Loucy (cell line): ENCODE data around the gene MTMR4.

Experiments
- H2AFZ ChIP-seq: fragments of 200-600 bp; sonication (generic); 2 replicates; pipeline ENCODE4 v1.6.0; 2016; ENCODE audit warnings: antibody characterized with exemption, mild to moderate bottlenecking, low read length, moderate library complexity
- H3F3A ChIP-seq: fragments of 200-600 bp; 2 replicates; pipeline ENCODE4 v1.6.0; 2016; ENCODE audit warnings: antibody characterized with exemption, low read depth, mild to moderate bottlenecking
- H3K27me3 ChIP-seq: fragments of 200-600 bp; sonication (generic); 2 replicates; pipeline ENCODE4 v1.6.1; 2014; ENCODE audit warnings: low read length, mild to moderate bottlenecking; ENCODE audit not compliant: insufficient read depth, poor library complexity, severe bottlenecking
- H3K36me3 ChIP-seq: fragments of 200-600 bp; sonication (generic); 2 replicates; pipeline ENCODE4 v1.6.1; 2016; ENCODE audit warnings: low read length; ENCODE audit not compliant: insufficient read depth
- H3K4me1 ChIP-seq: fragments of 200-600 bp; sonication (generic); 2 replicates; pipeline ENCODE4 v1.5.1; 2014; ENCODE audit warnings: low read length, mild to moderate bottlenecking; ENCODE audit not compliant: insufficient read depth, poor library complexity, severe bottlenecking
- H3K4me2 ChIP-seq: fragments of 200-600 bp; sonication (generic); 2 replicates; pipeline ENCODE4 v1.6.0; 2014; ENCODE audit warnings: antibody characterized with exemption, low read length, low read depth, mild to moderate bottlenecking; ENCODE audit not compliant: poor library complexity, severe bottlenecking
- H3K4me3 ChIP-seq: fragments of 200-600 bp; sonication (generic); 2 replicates; pipeline ENCODE4 v1.5.1; 2014; ENCODE audit warnings: low read length, mild to moderate bottlenecking, mixed read lengths; ENCODE audit not compliant: poor library complexity, severe bottlenecking
- H3K79me2 ChIP-seq: fragments of 200-600 bp; sonication (generic); 2 replicates; pipeline ENCODE4 v1.6.1; 2014; ENCODE audit warnings: low read length; ENCODE audit not compliant: insufficient read depth
- H3K9ac ChIP-seq: fragments of 200-600 bp; sonication (generic); 2 replicates; pipeline ENCODE4 v1.6.0; 2014; ENCODE audit warnings: mild to moderate bottlenecking, low read depth, low read length, moderate library complexity; ENCODE audit not compliant: poor library complexity, severe bottlenecking
- H3K9me2 ChIP-seq: fragments of 200-600 bp; sonication (generic); replicated peaks from 2 replicates; pipeline ENCODE4 v1.6.1; 2016; ENCODE audit warnings: low read depth, low read length, mixed read lengths
- H3K9me3 ChIP-seq: fragments of 200-600 bp; sonication (generic); 2 replicates; pipeline ENCODE4 v1.6.1; 2014; ENCODE audit warnings: mild to moderate bottlenecking, antibody characterized with exemption, low read length, low read depth; ENCODE audit not compliant: insufficient read depth
- H4K20me1 ChIP-seq: fragments of 200-600 bp; sonication (generic); 2 replicates; pipeline ENCODE4 v1.6.0; 2014; ENCODE audit warnings: antibody characterized with exemption, low read length, mild to moderate bottlenecking; ENCODE audit not compliant: insufficient read depth, poor library complexity, severe bottlenecking
- EZH2phosphoT487 ChIP-seq: fragments of 200-600 bp; IDR thresholded peaks from 2 replicates; pipeline ENCODE4 v1.6.1; 2018; ENCODE audit warnings: antibody characterized with exemption, mild to moderate bottlenecking, moderate library complexity, borderline replicate concordance
- TF ChIP-seq, protein P1 (sequence below): fragments of 200-600 bp; sonication (generic); conservative IDR thresholded peaks from 2 replicates; pipeline ENCODE4 v1.5.1; 2014; ENCODE audit warnings: mild to moderate bottlenecking, antibody characterized with exemption, low read length

Gene MTMR4

DNA sequence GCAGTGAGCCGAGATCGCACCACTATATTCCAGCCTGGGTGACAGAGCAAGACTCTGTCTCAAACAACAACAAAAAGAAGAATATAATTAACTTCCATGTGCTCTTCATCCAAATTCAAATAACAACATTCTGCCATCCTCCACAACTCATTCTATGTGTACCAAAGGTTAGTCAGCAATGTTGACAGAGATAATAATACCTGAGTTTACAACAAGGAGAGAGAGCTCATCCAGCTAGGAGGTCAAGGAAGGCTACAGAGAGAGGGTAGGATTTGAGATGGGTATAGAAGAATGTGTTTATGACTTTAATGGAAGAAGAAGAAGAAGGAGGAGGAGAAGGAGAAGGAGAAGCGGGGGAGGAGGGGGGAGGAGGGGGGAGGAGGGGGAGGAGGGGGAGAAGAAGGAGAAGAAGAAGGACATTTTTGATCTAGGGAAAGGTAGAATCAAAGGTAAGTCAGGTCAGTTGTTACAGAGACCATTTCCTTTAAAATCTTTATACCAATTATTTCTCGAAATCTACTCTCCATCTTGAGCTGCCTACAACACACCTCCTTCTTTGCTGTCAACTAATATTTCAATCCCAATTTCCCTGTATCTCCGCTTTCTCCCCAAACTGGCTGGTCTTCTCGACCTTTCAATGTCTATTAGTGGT, 16.1 kb downstream of the MTMR4 start:
- Histone ChIP-seq H3K27me3 (no peaks in the 10 kb centered on the region), H3K9me3 (no peaks in the 10 kb centered on the region), H3K9ac (no peak overlapping the region), H3K4me3 (no peak overlapping the region), H3K36me3 (peaks cover 78% of the 10 kb centered on the region; the same call in 1 of the 2 replicates), H3K79me2 (no peaks in the 10 kb centered on the region), H3F3A (no peaks in the 10 kb centered on the region), H4K20me1 (peaks cover 7% of the 10 kb centered on the region), H3K9me2 (no peaks in the 10 kb centered on the region), H2AFZ (no peak overlapping the region), H3K4me1 (no peaks in the 10 kb centered on the region), H3K4me2 (no peak overlapping the region)
- TF ChIP-seq, protein P1, sequence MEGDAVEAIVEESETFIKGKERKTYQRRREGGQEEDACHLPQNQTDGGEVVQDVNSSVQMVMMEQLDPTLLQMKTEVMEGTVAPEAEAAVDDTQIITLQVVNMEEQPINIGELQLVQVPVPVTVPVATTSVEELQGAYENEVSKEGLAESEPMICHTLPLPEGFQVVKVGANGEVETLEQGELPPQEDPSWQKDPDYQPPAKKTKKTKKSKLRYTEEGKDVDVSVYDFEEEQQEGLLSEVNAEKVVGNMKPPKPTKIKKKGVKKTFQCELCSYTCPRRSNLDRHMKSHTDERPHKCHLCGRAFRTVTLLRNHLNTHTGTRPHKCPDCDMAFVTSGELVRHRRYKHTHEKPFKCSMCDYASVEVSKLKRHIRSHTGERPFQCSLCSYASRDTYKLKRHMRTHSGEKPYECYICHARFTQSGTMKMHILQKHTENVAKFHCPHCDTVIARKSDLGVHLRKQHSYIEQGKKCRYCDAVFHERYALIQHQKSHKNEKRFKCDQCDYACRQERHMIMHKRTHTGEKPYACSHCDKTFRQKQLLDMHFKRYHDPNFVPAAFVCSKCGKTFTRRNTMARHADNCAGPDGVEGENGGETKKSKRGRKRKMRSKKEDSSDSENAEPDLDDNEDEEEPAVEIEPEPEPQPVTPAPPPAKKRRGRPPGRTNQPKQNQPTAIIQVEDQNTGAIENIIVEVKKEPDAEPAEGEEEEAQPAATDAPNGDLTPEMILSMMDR: no peak
- TF ChIP-seq EZH2phosphoT487: no peak

DNA sequence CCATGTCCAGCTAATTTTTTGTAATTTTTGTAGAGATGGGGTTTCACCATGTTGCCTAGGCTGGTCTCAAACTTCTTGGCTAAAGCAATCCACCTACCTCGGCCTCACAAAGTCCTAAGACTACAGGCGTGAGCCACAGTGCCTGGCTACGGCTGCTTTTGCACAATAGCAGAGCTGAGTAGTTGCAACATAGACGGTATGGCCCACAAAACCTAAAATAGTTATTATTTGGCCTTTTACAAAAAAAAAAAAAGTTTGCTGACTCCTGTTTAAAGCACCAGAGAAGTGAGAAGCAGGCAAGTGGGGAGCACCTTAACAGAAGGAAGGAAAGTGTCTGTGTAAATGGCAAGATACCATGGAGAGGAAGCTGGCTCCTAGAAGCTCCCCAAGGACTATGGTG, 20.9 kb downstream of the MTMR4 start:
- Histone ChIP-seq H2AFZ (no peak overlapping the region), H3K4me3 (no peak overlapping the region), H3F3A (no peaks in the 10 kb centered on the region), H4K20me1 (peaks cover 7% of the 10 kb centered on the region), H3K4me2 (no peak overlapping the region), H3K36me3 (peaks cover 85% of the 10 kb centered on the region), H3K9ac (no peak overlapping the region), H3K9me3 (no peaks in the 10 kb centered on the region), H3K79me2 (no peaks in the 10 kb centered on the region), H3K27me3 (no peaks in the 10 kb centered on the region), H3K9me2 (no peaks in the 10 kb centered on the region), H3K4me1 (no peaks in the 10 kb centered on the region)
- TF ChIP-seq EZH2phosphoT487: no peak
- TF ChIP-seq, protein P1: no peak

DNA sequence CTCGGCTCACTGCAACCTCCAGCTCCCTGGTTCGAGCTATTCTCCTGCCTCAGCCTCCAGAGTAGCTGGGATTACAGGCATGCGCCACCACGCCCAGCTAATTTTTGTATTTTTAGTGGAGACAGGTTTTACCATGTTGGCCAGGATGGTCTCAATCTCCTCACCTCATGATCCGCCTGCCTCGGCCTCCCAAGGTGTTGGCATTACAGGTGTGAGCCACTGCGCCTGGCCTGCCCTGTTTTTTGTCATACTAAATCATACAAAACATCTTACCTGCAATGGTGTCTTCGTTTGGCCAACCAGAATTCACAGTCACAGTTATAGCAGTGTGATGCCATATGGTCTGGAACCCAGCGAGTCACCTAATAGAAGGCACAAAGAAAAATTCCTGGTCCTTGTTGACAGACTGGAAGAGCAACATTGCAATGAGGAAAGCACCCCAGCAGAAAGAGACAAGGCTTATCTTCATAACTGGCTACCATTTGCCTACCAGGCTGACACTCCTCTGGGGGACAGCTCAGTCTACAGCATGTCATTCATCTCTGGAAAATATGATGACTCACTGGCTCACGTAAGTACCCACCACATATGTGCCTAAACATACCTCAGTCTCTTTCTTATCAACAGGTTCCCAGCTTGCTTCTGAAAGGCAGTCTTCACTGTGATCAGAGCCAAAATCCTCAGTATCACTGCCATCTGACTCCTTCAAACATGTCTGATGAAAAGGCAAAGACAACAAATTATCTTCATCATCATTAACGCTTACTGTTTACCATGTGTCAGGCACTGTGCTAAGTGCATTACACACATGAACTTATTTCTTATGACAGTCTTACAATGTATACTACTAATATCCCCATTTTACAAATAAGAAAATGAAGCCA, 22.0 kb downstream of the MTMR4 start:
- Histone ChIP-seq H3F3A (no peaks in the 10 kb centered on the region), H4K20me1 (peaks cover 1% of the 10 kb centered on the region), H3K9me3 (no peaks in the 10 kb centered on the region), H3K4me1 (no peaks in the 10 kb centered on the region), H3K4me2 (no peak overlapping the region), H2AFZ (no peak overlapping the region), H3K79me2 (no peaks in the 10 kb centered on the region), H3K4me3 (no peak overlapping the region), H3K36me3 (peaks cover 78% of the 10 kb centered on the region), H3K9me2 (no peaks in the 10 kb centered on the region), H3K27me3 (no peaks in the 10 kb centered on the region), H3K9ac (no peak overlapping the region)
- no peak for TF ChIP-seq EZH2phosphoT487
- TF ChIP-seq, protein P1: no peak
